Smooth muscle cell (in vitro differentiated cells): ENCODE data around the gene SCAF11. TPM values are rescaled to one million over a fixed set of nuclear protein-coding genes. Genes with fewer than 3 reads are reported as not detected.

Source experiments
- DNase-seq: peaks from one replicate; lab custom pipeline; 2025; ENCODE audit not compliant: unreplicated experiment; lab: John Stamatoyannopoulos, UW
- H2AFZ ChIP-seq: fragments of 200-600 bp; sonication (generic); 2 replicates; pipeline ENCODE4 v1.6.0; 2016; ENCODE audit warnings: antibody characterized with exemption, low read depth, mild to moderate bottlenecking
- H3F3A ChIP-seq: fragments of 200-600 bp; sonication (generic); 2 replicates; pipeline ENCODE4 v1.6.0; 2017; ENCODE audit warnings: antibody characterized with exemption, low read depth
- H3K27ac ChIP-seq: fragments of 200-600 bp; sonication (generic); 2 replicates; pipeline ENCODE4 v1.5.1; 2016; ENCODE audit warnings: low read depth, mild to moderate bottlenecking
- H3K27me3 ChIP-seq: fragments of 200-600 bp; sonication (generic); 2 replicates; pipeline ENCODE4 v1.6.1; 2016; ENCODE audit warnings: low read depth, mild to moderate bottlenecking
- H3K36me3 ChIP-seq: fragments of 200-600 bp; sonication (generic); 2 replicates; pipeline ENCODE4 v1.5.1; 2016; ENCODE audit warnings: low read depth
- H3K4me1 ChIP-seq: fragments of 200-600 bp; sonication (generic); 2 replicates; pipeline ENCODE4 v1.5.1; 2016; ENCODE audit warnings: low read depth
- H3K4me2 ChIP-seq: fragments of 200-600 bp; sonication (generic); 2 replicates; pipeline ENCODE4 v1.6.0; 2016; ENCODE audit warnings: mild to moderate bottlenecking
- H3K4me3 ChIP-seq: fragments of 200-600 bp; sonication (generic); 2 replicates; pipeline ENCODE4 v1.5.1; 2016; ENCODE audit warnings: mild to moderate bottlenecking
- H3K79me2 ChIP-seq: fragments of 200-600 bp; sonication (generic); 2 replicates; pipeline ENCODE4 v1.6.0; 2016; ENCODE audit warnings: low read depth, mild to moderate bottlenecking
- H3K9ac ChIP-seq: fragments of 200-600 bp; sonication (generic); 2 replicates; pipeline ENCODE4 v1.6.0; 2016; ENCODE audit warnings: low read depth
- H3K9me3 ChIP-seq: fragments of 200-600 bp; sonication (generic); replicated peaks from 2 replicates; pipeline ENCODE4 v1.5.1; 2016; ENCODE audit warnings: low read depth
- H4K20me1 ChIP-seq: fragments of 200-600 bp; sonication (generic); 2 replicates; pipeline ENCODE4 v1.6.0; 2016; ENCODE audit warnings: low read depth
- WGBS: methylation state at CpG from one replicate; pipeline ENCODE4 v1.1.7; 2016; ENCODE audit warnings: low lambda C conversion rate; 5-methylcytosine and 5-hydroxymethylcytosine counted together
- polyA plus RNA-seq: library from polyadenylated mRNA; unstranded; fragments of >200 nt; fragmentation: Nextera tagmentation; extraction: Ambion mirVana; gene quantifications from 2 replicates; pipeline ENCODE4 v1.2.1, GENCODE V29; 2016
- total RNA-seq: library from RNA; depleted of rRNA; stranded (reverse); fragments of >200 nt; gene quantifications from 2 replicates; pipeline ENCODE4 v1.2.3, GENCODE V29; 2014
- TF ChIP-seq, protein P1 (sequence below): fragments of 200-600 bp; sonication (generic); IDR thresholded peaks from 2 replicates; pipeline ENCODE4 v1.5.1; 2017; ENCODE audit warnings: borderline replicate concordance, mild to moderate bottlenecking, antibody characterized with exemption; ENCODE audit not compliant: insufficient read depth, poor library complexity, severe bottlenecking

SCAF11 gene
- total and polyA plus RNA-seq, 2 experiments from 2014 or later: 33.2 to 99.5 TPM

- Histone ChIP-seq H3K4me1 (no peaks in the 10 kb centered on the region), H3K4me3 (no peak overlapping the region), H3K27me3 (no peaks in the 10 kb centered on the region), H3K4me2 (no peak overlapping the region), H3K27ac (no peak overlapping the region), H2AFZ (no peak overlapping the region), H3K36me3 (peaks cover 33% of the 10 kb centered on the region), H3K9ac (no peak overlapping the region), H3F3A (no peaks in the 10 kb centered on the region), H3K79me2 (no peaks in the 10 kb centered on the region), H3K9me3 (no peaks in the 10 kb centered on the region), H4K20me1 (no peaks in the 10 kb centered on the region)
- WGBS: 84% methylated on average over 2 of the region's 2 CpGs
- DNase-seq: no peak
- TF ChIP-seq, protein P1, sequence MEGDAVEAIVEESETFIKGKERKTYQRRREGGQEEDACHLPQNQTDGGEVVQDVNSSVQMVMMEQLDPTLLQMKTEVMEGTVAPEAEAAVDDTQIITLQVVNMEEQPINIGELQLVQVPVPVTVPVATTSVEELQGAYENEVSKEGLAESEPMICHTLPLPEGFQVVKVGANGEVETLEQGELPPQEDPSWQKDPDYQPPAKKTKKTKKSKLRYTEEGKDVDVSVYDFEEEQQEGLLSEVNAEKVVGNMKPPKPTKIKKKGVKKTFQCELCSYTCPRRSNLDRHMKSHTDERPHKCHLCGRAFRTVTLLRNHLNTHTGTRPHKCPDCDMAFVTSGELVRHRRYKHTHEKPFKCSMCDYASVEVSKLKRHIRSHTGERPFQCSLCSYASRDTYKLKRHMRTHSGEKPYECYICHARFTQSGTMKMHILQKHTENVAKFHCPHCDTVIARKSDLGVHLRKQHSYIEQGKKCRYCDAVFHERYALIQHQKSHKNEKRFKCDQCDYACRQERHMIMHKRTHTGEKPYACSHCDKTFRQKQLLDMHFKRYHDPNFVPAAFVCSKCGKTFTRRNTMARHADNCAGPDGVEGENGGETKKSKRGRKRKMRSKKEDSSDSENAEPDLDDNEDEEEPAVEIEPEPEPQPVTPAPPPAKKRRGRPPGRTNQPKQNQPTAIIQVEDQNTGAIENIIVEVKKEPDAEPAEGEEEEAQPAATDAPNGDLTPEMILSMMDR: no peak
These were observed 56.9 kb downstream of the SCAF11 start for GRCh38 chr12:45933504-45933903.

GRCh38 chr12:45930369-45930768, 60.0 kb downstream of the SCAF11 start:
- TF ChIP-seq, protein P1: no peak
- Histone ChIP-seq H3K9me3 (no peaks in the 10 kb centered on the region), H4K20me1 (peaks cover 2% of the 10 kb centered on the region), H3F3A (no peaks in the 10 kb centered on the region), H3K79me2 (no peaks in the 10 kb centered on the region), H3K27me3 (no peaks in the 10 kb centered on the region), H3K4me3 (no peak overlapping the region), H3K4me1 (no peaks in the 10 kb centered on the region), H2AFZ (no peak overlapping the region), H3K27ac (no peak overlapping the region), H3K9ac (no peak overlapping the region), H3K4me2 (no peak overlapping the region), H3K36me3 (peaks cover 45% of the 10 kb centered on the region)
- DNase-seq: no peak
- WGBS: over 99% methylated on average over 3 of the region's 3 CpGs

GRCh38 chr12:45928309-45928708, 62.1 kb downstream of the SCAF11 start:
- H3K9me3 ChIP-seq: no peaks in the 10 kb centered on the region
- H3K9ac ChIP-seq: no peak overlapping the region
- H3K4me1 ChIP-seq: no peaks in the 10 kb centered on the region
- H3F3A ChIP-seq: no peaks in the 10 kb centered on the region
- H3K4me2 ChIP-seq: no peak overlapping the region
- 98% methylated on average over 2 of the region's 2 CpGs for whole genome bisulfite sequencing
- H4K20me1 ChIP-seq: peaks cover 7% of the 10 kb centered on the region
- H3K27me3 ChIP-seq: no peaks in the 10 kb centered on the region
- no peak for DNase-seq
- no peak overlapping the region for H3K4me3 ChIP-seq
- peaks cover 50% of the 10 kb centered on the region for H3K36me3 ChIP-seq
- H3K79me2 ChIP-seq: no peaks in the 10 kb centered on the region
- no peak overlapping the region for H2AFZ ChIP-seq
- TF ChIP-seq, protein P1: no peak
- no peak overlapping the region for H3K27ac ChIP-seq

- peaks cover 6% of the 10 kb centered on the region for H4K20me1 ChIP-seq
- no peak for DNase-seq
- H3F3A ChIP-seq: peaks cover 12% of the 10 kb centered on the region
- no peaks in the 10 kb centered on the region for H3K27me3 ChIP-seq
- H3K36me3 ChIP-seq: peaks cover 23% of the 10 kb centered on the region
- H3K4me1 ChIP-seq: no peaks in the 10 kb centered on the region
- TF ChIP-seq, protein P1: no peak
- H2AFZ ChIP-seq: no peak overlapping the region
- no peaks in the 10 kb centered on the region for H3K79me2 ChIP-seq
- no peak overlapping the region for H3K4me3 ChIP-seq
- H3K27ac ChIP-seq: no peak overlapping the region
- WGBS: 94% methylated on average over 3 of the region's 3 CpGs
- no peak overlapping the region for H3K4me2 ChIP-seq
- H3K9me3 ChIP-seq: no peaks in the 10 kb centered on the region
- no peak overlapping the region for H3K9ac ChIP-seq
These were observed 71.6 kb downstream of the SCAF11 start for GRCh38 chr12:45918818-45919217.
